ENCODE measurements around the gene HOXC13. TPM values are rescaled to one million over a fixed set of nuclear protein-coding genes. Genes with fewer than 3 reads are reported as not detected.

The HOXC13 gene
- total RNA-seq, 1 experiment from 2014 or later, result 0.09 TPM

DNA sequence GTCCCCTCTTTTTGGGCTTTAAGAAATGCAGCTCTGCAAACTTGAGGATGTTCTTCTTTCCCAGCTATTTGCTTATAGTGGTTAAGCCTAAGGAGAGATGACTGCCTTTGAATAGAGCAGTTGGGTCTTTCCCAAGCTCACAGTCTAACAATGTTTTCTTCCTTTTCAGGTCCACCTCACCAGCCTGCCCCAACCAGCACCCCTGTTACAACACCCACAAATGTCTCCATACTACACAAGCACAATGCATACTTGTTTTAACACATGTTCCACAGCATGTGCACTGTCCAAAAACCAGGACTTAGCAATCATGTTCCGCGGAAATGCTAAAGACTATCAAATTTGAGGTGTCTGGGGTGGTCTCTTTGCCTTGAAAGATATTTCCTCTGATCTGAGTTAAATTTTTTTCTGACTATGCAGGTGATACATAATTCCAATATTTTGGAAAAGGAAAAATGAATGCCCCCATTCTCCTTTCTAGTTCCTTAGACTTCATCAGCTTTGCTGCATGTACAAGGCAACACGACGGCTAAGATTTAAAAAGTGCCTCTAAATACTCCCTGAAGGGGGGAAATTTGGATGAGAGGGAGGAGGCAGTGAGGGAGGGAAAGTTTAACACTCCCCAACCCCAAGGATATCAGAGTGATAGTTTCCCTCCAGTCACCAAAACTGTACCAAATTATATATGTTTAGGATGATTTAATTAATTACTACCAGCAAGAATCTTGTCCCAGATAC, 6.6 kb upstream of the HOXC13 start:
- ATAC-seq (no peak), DNase-seq (ENCODE audit: low spot score) (no peak)
- Mint-ChIP-seq H3K4me1 (peaks cover 22% of the 10 kb centered on the region), H3K36me3 (no peaks in the 10 kb centered on the region), H3K27ac (no peak overlapping the region), H3K9me3 (no peaks in the 10 kb centered on the region), H3K27me3 (ENCODE audit: low read depth) (peaks cover 100% of the 10 kb centered on the region), H3K4me3 (no peak overlapping the region)
- TF ChIP-seq, protein P1, sequence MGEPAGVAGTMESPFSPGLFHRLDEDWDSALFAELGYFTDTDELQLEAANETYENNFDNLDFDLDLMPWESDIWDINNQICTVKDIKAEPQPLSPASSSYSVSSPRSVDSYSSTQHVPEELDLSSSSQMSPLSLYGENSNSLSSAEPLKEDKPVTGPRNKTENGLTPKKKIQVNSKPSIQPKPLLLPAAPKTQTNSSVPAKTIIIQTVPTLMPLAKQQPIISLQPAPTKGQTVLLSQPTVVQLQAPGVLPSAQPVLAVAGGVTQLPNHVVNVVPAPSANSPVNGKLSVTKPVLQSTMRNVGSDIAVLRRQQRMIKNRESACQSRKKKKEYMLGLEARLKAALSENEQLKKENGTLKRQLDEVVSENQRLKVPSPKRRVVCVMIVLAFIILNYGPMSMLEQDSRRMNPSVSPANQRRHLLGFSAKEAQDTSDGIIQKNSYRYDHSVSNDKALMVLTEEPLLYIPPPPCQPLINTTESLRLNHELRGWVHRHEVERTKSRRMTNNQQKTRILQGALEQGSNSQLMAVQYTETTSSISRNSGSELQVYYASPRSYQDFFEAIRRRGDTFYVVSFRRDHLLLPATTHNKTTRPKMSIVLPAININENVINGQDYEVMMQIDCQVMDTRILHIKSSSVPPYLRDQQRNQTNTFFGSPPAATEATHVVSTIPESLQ (CRISPR knock-in tag; IDR thresholded peaks at IDR 0.05), result no peak
- no peak for TF ChIP-seq SMAD3 (CRISPR knock-in tag; IDR thresholded peaks at IDR 0.05; ENCODE audit: borderline replicate concordance)
- no peak for TF ChIP-seq ZNF317 (CRISPR knock-in tag; IDR thresholded peaks at IDR 0.05; ENCODE audit: borderline replicate concordance, low read depth)
- CTCF ChIA-PET, result no interaction called here
- POLR2A ChIA-PET, result no interaction called here

DNA sequence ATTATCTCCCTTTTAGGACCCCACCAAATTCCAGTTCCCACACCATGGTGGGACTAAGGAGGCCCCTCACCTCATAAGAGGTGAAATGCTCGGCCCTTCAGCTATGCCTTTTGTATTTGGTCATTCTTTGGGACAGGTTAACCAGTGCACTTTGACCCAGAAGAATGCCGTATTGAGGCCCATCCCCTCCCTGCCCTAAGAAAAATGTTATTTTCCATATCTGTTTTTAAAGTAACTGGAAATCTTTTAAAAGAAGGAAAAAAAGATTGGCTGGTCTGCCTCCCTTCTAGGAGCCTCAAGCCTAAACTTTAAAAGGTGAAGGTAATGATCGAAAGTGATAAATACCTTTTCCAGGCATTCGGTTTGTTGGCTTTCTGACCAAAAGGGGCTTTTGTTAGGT, 5.7 kb upstream of the HOXC13 start:
- ATAC-seq, result no peak
- peaks cover 17% of the 10 kb centered on the region for H3K4me1 Mint-ChIP-seq
- H3K27me3 Mint-ChIP-seq (ENCODE audit: low read depth), result peaks cover 100% of the 10 kb centered on the region
- H3K4me3 Mint-ChIP-seq, result no peak overlapping the region
- no peak for DNase-seq (ENCODE audit: low spot score)
- TF ChIP-seq FOXK1 (CRISPR knock-in tag; IDR thresholded peaks at IDR 0.05) (no peak), ATF1 (CRISPR knock-in tag; IDR thresholded peaks at IDR 0.05) (no peak), CREM (CRISPR knock-in tag; IDR thresholded peaks at IDR 0.05) (no peak), PRRX2 (CRISPR knock-in tag; IDR thresholded peaks at IDR 0.05) (no peak), ETV6 (CRISPR knock-in tag; IDR thresholded peaks at IDR 0.05) (no peak), ZNF232 (CRISPR knock-in tag; IDR thresholded peaks at IDR 0.05) (no peak), SP1 (CRISPR knock-in tag; conservative IDR thresholded peaks at IDR 0.05) (no peak), GABPB1 (CRISPR knock-in tag; IDR thresholded peaks at IDR 0.05) (no peak), TP53 (CRISPR knock-in tag; IDR thresholded peaks at IDR 0.05) (no peak), MYBL2 (CRISPR knock-in tag; IDR thresholded peaks at IDR 0.05) (no peak), IRF2 (CRISPR knock-in tag; IDR thresholded peaks at IDR 0.05; ENCODE audit: borderline replicate concordance, low read depth) (no peak), NR2C2 (CRISPR knock-in tag; IDR thresholded peaks at IDR 0.05) (no peak), OVOL2 (CRISPR knock-in tag; IDR thresholded peaks at IDR 0.05; ENCODE audit: borderline replicate concordance) (no peak)
- TF ChIP-seq, protein P2, sequence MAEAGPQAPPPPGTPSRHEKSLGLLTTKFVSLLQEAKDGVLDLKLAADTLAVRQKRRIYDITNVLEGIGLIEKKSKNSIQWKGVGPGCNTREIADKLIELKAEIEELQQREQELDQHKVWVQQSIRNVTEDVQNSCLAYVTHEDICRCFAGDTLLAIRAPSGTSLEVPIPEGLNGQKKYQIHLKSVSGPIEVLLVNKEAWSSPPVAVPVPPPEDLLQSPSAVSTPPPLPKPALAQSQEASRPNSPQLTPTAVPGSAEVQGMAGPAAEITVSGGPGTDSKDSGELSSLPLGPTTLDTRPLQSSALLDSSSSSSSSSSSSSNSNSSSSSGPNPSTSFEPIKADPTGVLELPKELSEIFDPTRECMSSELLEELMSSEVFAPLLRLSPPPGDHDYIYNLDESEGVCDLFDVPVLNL (CRISPR knock-in tag; IDR thresholded peaks at IDR 0.05; ENCODE audit: borderline replicate concordance, low read depth), result no peak
- TF ChIP-seq, protein P3, sequence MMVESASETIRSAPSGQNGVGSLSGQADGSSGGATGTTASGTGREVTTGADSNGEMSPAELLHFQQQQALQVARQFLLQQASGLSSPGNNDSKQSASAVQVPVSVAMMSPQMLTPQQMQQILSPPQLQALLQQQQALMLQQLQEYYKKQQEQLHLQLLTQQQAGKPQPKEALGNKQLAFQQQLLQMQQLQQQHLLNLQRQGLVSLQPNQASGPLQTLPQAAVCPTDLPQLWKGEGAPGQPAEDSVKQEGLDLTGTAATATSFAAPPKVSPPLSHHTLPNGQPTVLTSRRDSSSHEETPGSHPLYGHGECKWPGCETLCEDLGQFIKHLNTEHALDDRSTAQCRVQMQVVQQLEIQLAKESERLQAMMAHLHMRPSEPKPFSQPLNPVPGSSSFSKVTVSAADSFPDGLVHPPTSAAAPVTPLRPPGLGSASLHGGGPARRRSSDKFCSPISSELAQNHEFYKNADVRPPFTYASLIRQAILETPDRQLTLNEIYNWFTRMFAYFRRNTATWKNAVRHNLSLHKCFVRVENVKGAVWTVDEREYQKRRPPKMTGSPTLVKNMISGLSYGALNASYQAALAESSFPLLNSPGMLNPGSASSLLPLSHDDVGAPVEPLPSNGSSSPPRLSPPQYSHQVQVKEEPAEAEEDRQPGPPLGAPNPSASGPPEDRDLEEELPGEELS (CRISPR knock-in tag; IDR thresholded peaks at IDR 0.05), result no peak
- TF ChIP-seq, protein P4, sequence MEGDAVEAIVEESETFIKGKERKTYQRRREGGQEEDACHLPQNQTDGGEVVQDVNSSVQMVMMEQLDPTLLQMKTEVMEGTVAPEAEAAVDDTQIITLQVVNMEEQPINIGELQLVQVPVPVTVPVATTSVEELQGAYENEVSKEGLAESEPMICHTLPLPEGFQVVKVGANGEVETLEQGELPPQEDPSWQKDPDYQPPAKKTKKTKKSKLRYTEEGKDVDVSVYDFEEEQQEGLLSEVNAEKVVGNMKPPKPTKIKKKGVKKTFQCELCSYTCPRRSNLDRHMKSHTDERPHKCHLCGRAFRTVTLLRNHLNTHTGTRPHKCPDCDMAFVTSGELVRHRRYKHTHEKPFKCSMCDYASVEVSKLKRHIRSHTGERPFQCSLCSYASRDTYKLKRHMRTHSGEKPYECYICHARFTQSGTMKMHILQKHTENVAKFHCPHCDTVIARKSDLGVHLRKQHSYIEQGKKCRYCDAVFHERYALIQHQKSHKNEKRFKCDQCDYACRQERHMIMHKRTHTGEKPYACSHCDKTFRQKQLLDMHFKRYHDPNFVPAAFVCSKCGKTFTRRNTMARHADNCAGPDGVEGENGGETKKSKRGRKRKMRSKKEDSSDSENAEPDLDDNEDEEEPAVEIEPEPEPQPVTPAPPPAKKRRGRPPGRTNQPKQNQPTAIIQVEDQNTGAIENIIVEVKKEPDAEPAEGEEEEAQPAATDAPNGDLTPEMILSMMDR (IDR thresholded peaks at IDR 0.05), result no peak
- TF ChIP-seq, protein P5, sequence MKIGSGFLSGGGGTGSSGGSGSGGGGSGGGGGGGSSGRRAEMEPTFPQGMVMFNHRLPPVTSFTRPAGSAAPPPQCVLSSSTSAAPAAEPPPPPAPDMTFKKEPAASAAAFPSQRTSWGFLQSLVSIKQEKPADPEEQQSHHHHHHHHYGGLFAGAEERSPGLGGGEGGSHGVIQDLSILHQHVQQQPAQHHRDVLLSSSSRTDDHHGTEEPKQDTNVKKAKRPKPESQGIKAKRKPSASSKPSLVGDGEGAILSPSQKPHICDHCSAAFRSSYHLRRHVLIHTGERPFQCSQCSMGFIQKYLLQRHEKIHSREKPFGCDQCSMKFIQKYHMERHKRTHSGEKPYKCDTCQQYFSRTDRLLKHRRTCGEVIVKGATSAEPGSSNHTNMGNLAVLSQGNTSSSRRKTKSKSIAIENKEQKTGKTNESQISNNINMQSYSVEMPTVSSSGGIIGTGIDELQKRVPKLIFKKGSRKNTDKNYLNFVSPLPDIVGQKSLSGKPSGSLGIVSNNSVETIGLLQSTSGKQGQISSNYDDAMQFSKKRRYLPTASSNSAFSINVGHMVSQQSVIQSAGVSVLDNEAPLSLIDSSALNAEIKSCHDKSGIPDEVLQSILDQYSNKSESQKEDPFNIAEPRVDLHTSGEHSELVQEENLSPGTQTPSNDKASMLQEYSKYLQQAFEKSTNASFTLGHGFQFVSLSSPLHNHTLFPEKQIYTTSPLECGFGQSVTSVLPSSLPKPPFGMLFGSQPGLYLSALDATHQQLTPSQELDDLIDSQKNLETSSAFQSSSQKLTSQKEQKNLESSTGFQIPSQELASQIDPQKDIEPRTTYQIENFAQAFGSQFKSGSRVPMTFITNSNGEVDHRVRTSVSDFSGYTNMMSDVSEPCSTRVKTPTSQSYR (CRISPR knock-in tag; IDR thresholded peaks at IDR 0.05), result no peak
- TF ChIP-seq, protein P6, sequence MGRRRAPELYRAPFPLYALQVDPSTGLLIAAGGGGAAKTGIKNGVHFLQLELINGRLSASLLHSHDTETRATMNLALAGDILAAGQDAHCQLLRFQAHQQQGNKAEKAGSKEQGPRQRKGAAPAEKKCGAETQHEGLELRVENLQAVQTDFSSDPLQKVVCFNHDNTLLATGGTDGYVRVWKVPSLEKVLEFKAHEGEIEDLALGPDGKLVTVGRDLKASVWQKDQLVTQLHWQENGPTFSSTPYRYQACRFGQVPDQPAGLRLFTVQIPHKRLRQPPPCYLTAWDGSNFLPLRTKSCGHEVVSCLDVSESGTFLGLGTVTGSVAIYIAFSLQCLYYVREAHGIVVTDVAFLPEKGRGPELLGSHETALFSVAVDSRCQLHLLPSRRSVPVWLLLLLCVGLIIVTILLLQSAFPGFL (CRISPR knock-in tag; IDR thresholded peaks at IDR 0.05; ENCODE audit: borderline replicate concordance), result no peak
- TF ChIP-seq, protein P7, sequence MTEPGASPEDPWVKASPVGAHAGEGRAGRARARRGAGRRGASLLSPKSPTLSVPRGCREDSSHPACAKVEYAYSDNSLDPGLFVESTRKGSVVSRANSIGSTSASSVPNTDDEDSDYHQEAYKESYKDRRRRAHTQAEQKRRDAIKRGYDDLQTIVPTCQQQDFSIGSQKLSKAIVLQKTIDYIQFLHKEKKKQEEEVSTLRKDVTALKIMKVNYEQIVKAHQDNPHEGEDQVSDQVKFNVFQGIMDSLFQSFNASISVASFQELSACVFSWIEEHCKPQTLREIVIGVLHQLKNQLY (CRISPR knock-in tag; IDR thresholded peaks at IDR 0.05), result no peak
- H3K27ac Mint-ChIP-seq, result no peak overlapping the region
- ChIA-PET CTCF (no interaction called here), POLR2A (no interaction called here)
- no peaks in the 10 kb centered on the region for H3K36me3 Mint-ChIP-seq
- H3K9me3 Mint-ChIP-seq, result no peaks in the 10 kb centered on the region
